Measurements from ENCODE around the gene CMC1. TPM values are rescaled to one million over a fixed set of nuclear protein-coding genes. Genes with fewer than 3 reads are reported as not detected.

CMC1 gene
- total and polyA plus RNA-seq, 12 donors, result 16.9 to 68.6 (median 27.4) TPM

DNA sequence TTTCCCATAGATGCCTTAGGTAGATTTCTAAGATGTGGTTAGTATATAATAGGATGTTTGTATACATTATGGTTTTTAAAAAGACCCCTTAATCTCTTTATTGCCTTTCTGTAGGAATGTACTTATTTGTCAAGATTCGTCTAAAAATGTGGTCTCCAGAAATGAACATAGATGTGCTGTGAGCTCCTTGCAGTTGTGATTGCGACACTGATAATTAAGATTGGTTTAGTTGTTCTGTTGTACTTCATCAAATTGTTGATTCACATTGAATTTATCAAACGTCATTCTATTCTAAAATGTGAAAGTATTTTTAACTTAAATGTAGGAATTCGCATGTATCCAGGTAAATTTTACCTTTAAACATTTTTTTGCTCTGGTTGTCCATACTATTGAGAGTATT is 51.2 kb downstream of the CMC1 start:
- peaks cover 0 to 10% (median 0%) of the 10 kb centered on the region in 11 donors for H3K9me3 ChIP-seq
- 90 to 93% methylated on average over 4 of the region's 4 CpGs for WGBS, 2 donors
- DNase-seq (no peak), ATAC-seq (no peak)
- H3K36me3 ChIP-seq, result peaks cover 0 to 15% (median 0%) of the 10 kb centered on the region in 9 donors
- H3K4me1 ChIP-seq, result peaks cover 0 to 26% (median 0%) of the 10 kb centered on the region in 9 donors
- TF ChIP-seq, protein P1, sequence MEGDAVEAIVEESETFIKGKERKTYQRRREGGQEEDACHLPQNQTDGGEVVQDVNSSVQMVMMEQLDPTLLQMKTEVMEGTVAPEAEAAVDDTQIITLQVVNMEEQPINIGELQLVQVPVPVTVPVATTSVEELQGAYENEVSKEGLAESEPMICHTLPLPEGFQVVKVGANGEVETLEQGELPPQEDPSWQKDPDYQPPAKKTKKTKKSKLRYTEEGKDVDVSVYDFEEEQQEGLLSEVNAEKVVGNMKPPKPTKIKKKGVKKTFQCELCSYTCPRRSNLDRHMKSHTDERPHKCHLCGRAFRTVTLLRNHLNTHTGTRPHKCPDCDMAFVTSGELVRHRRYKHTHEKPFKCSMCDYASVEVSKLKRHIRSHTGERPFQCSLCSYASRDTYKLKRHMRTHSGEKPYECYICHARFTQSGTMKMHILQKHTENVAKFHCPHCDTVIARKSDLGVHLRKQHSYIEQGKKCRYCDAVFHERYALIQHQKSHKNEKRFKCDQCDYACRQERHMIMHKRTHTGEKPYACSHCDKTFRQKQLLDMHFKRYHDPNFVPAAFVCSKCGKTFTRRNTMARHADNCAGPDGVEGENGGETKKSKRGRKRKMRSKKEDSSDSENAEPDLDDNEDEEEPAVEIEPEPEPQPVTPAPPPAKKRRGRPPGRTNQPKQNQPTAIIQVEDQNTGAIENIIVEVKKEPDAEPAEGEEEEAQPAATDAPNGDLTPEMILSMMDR (IDR thresholded peaks at IDR 0.05), result no peak
- intact Hi-C loops (cut with DNase I), result loop anchor here in 1 of 10 donors (10.0 kb wide), 1 partner anchor 578 kb away; no protein-coding TSS in a partner anchor
- H3K27me3 ChIP-seq, result no peaks in the 10 kb centered on the region
- H3K27ac ChIP-seq, result peak overlapping the region in 1 of 10 donors; percentile 10
- peak overlapping the region in 1 of 10 donors; percentile 10 for H3K4me3 ChIP-seq

DNA sequence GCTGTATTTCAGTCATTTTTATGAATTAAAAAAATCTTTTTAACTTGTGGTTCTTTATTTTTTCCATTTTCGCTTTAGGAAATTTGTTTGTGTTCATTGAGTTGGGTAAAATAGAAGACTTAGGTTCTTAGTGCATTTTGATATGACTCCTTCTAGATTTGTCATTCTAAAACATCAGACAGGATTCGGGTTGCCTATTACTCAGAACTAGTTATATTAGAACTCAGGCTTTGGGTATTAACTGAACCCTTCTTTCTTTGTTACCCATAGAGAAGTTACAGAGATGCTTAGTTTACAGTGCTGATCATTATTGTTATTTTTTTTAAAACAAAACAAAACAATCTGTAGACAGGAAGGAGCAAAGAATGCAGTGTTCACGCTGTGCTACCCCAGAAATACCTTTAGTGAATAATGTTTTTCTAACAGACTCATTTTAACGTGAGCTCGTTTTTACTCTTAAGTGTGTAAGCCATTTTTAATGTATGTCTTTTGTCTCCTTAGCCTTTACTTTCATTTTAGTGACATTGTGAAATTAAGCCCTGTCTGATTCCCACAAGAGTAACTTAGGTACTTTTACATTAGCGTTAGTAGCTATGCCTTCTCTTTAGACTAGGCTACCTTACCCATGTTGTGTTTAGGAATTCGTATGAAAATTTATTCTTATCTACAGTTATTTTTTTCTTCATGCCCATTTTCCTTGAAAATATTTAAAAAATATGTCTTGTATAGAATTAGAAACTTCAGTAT is 53.4 kb downstream of the CMC1 start:
- Histone ChIP-seq H3K27me3 (no peaks in the 10 kb centered on the region), H3K4me1 (peaks cover 0 to 26% (median 0%) of the 10 kb centered on the region in 9 donors), H3K4me3 (peak overlapping the region in 6 of 10 donors; percentile 16 to 33 (median 26)), H3K27ac (peak overlapping the region in 4 of 10 donors; percentile 10 to 34 (median 26)), H3K36me3 (peaks cover 0 to 21% (median 0%) of the 10 kb centered on the region in 9 donors), H3K9me3 (peaks cover 0 to 10% (median 0%) of the 10 kb centered on the region in 11 donors)
- WGBS, 2 donors, result 73 to 82% methylated on average over 7 of the region's 7 CpGs
- TF ChIP-seq, protein P1 (IDR thresholded peaks at IDR 0.05), result no peak
- no peak for ATAC-seq
- DNase-seq, result no peak
- intact Hi-C loops (cut with DNase I), result loop anchor here in 1 of 10 donors (10.0 kb wide), 1 partner anchor 580 kb away; no protein-coding TSS in a partner anchor

- Histone ChIP-seq H3K36me3 (peaks cover 0 to 14% (median 0%) of the 10 kb centered on the region in 9 donors), H3K27me3 (no peaks in the 10 kb centered on the region), H3K27ac (peak overlapping the region in 3 of 10 donors; percentile 18 to 34 (median 33)), H3K9me3 (peaks cover 0 to 3% (median 0%) of the 10 kb centered on the region in 11 donors), H3K4me1 (peaks cover 0 to 26% (median 0%) of the 10 kb centered on the region in 9 donors), H3K4me3 (peak overlapping the region in 6 of 10 donors; percentile 16 to 33 (median 26))
- no peak for ATAC-seq
- TF ChIP-seq, protein P1 (IDR thresholded peaks at IDR 0.05), result no peak
- no peak for DNase-seq
- intact Hi-C loops (cut with DNase I), result loop anchor here in 1 of 10 donors (10.0 kb wide), 1 partner anchor 581 kb away; no protein-coding TSS in a partner anchor
Observed at GRCh38 chr3:28295898-28296490, 54.6 kb downstream of the CMC1 start.

GRCh38 chr3:28299705-28300104 is 58.3 kb downstream of the CMC1 start:
- 60 to 72% methylated on average over 1 of the region's 1 CpG for WGBS, 2 donors
- no peak overlapping the region for H3K4me3 ChIP-seq
- intact Hi-C loops (cut with DNase I), result loop anchor here in 1 of 10 donors (10.0 kb wide), 1 partner anchor 585 kb away; no protein-coding TSS in a partner anchor

More at GRCh38 chr3:28299705-28300104, 58.3 kb downstream of the CMC1 start:
- no peak for DNase-seq
- peaks cover 0 to 22% (median 0%) of the 10 kb centered on the region in 9 donors for H3K4me1 ChIP-seq
- no peaks in the 10 kb centered on the region for H3K27me3 ChIP-seq
- H3K27ac ChIP-seq, result no peak overlapping the region
- H3K9me3 ChIP-seq, result no peaks in the 10 kb centered on the region
- TF ChIP-seq, protein P1 (IDR thresholded peaks at IDR 0.05), result no peak
- H3K36me3 ChIP-seq, result peaks cover 0 to 11% (median 0%) of the 10 kb centered on the region in 9 donors
- ATAC-seq, result no peak
